Activated B cell treated with CpG ODN at 0.5 μM for 24 hours (primary cell): ENCODE results near the gene IL10RA. TPM values are rescaled to one million over a fixed set of nuclear protein-coding genes. Genes with fewer than 3 reads are reported as not detected.
A peak's percentile ranks its signal among the peaks of the same experiment; 100 is the strongest.

Source experiments
- ATAC-seq: fragments of 200-7000 bp; cut with Tn5 transposase; one replicate; pipeline ENCODE4 v1.10.0; 2021; ENCODE audit warnings: low read depth, mild to moderate bottlenecking, moderate library complexity
- CTCF ChIA-PET: fragments of 350-600 bp; sonication (Branson Sonifier 250); formaldehyde crosslinking; loops from one replicate; lab custom pipeline; 2021; ENCODE audit warnings: antibody characterized with exemption; lab: Charles Lee
- POLR2A ChIA-PET: fragments of 350-600 bp; sonication (Branson Sonifier 250); formaldehyde crosslinking; loops from one replicate; lab custom pipeline; 2021; ENCODE audit warnings: antibody characterized with exemption; lab: Charles Lee
- DNase-seq: peaks from one replicate; pipeline ENCODE4 v3.0.0; 2022
- H3K27ac Mint-ChIP-seq: one replicate; pipeline ENCODE4 v1.8.0; 2020; ENCODE audit warnings: mixed read lengths
- H3K27me3 Mint-ChIP-seq: one replicate; pipeline ENCODE4 v1.8.0; 2021; ENCODE audit warnings: mixed read lengths
- H3K36me3 Mint-ChIP-seq: one replicate; pipeline ENCODE4 v1.8.0; 2021; ENCODE audit warnings: low read depth, mixed read lengths
- H3K4me1 Mint-ChIP-seq: one replicate; pipeline ENCODE4 v1.8.0; 2021; ENCODE audit warnings: mixed read lengths
- H3K4me3 Mint-ChIP-seq: one replicate; pipeline ENCODE4 v1.8.0; 2020; ENCODE audit warnings: mild to moderate bottlenecking, mixed read lengths
- H3K9me3 Mint-ChIP-seq: one replicate; pipeline ENCODE4 v1.8.0; 2020; ENCODE audit warnings: mixed read lengths
- intact Hi-C: fragments of 100-400 bp; cut with micrococcal nuclease; formaldehyde crosslinking; loops from one replicate; pipeline ENCODE4 v1.15.1; 2024
- total RNA-seq: library from RNA; stranded (reverse); gene quantifications from 2 replicates; pipeline ENCODE4 v1.2.3, GENCODE V29; 2022
- TF ChIP-seq, protein P1 (sequence below): fragments of 200-600 bp; IDR thresholded peaks from one replicate; pipeline ENCODE4 v1.8.0; 2022; ENCODE audit warnings: antibody characterized with exemption, mild to moderate bottlenecking

Gene IL10RA
- total RNA-seq, 1 donor from 2014 or later = 350 TPM

DNA sequence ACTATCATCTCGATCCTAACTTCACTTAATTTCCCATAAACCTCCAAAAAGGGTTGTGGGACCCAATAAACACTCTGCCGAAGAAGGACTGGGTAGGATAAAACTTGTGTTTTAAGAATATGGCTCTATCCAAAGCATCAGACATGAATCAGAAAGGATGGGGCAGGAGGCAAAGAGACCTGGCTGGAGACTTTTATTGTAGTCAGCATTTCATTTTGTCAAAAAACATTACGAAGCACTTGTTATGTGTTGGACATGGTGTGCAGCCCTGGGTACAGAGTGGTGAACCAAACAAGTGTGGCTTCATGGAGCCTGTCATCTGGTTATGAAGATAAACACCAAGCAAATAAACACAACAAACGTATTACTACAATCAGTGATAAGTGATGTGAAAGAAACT is 17.3 kb downstream of the IL10RA start:
- ATAC-seq (no peak), DNase-seq (no peak)
- Mint-ChIP-seq H3K27me3 (no peaks in the 10 kb centered on the region), H3K9me3 (peaks cover 4% of the 10 kb centered on the region), H3K36me3 (peaks cover 41% of the 10 kb centered on the region), H3K4me1 (peaks cover 93% of the 10 kb centered on the region), H3K27ac (peak overlapping the region; percentile 98), H3K4me3 (peak overlapping the region; percentile 52)
- CTCF ChIA-PET = interaction anchor here (0.9 to 3.0 kb wide), 6 partner anchors 17 to 57 kb away, joined by 3 to 10 read pairs (median 6); partner anchors contain the start of gene IL10RA
- intact Hi-C loops = loop anchor here (1.0 to 5.0 kb wide), 2 partner anchors 8 to 771 kb away; partner anchors contain the start of genes PCSK7 and RNF214
- POLR2A ChIA-PET = interaction anchor here (1.7 to 41.6 kb wide), 7 partner anchors 1 to 196 kb away, joined by 5 to 1422 read pairs (median 136); partner anchors contain the start of gene IL10RA
- TF ChIP-seq, protein P1, sequence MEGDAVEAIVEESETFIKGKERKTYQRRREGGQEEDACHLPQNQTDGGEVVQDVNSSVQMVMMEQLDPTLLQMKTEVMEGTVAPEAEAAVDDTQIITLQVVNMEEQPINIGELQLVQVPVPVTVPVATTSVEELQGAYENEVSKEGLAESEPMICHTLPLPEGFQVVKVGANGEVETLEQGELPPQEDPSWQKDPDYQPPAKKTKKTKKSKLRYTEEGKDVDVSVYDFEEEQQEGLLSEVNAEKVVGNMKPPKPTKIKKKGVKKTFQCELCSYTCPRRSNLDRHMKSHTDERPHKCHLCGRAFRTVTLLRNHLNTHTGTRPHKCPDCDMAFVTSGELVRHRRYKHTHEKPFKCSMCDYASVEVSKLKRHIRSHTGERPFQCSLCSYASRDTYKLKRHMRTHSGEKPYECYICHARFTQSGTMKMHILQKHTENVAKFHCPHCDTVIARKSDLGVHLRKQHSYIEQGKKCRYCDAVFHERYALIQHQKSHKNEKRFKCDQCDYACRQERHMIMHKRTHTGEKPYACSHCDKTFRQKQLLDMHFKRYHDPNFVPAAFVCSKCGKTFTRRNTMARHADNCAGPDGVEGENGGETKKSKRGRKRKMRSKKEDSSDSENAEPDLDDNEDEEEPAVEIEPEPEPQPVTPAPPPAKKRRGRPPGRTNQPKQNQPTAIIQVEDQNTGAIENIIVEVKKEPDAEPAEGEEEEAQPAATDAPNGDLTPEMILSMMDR = no peak

DNA sequence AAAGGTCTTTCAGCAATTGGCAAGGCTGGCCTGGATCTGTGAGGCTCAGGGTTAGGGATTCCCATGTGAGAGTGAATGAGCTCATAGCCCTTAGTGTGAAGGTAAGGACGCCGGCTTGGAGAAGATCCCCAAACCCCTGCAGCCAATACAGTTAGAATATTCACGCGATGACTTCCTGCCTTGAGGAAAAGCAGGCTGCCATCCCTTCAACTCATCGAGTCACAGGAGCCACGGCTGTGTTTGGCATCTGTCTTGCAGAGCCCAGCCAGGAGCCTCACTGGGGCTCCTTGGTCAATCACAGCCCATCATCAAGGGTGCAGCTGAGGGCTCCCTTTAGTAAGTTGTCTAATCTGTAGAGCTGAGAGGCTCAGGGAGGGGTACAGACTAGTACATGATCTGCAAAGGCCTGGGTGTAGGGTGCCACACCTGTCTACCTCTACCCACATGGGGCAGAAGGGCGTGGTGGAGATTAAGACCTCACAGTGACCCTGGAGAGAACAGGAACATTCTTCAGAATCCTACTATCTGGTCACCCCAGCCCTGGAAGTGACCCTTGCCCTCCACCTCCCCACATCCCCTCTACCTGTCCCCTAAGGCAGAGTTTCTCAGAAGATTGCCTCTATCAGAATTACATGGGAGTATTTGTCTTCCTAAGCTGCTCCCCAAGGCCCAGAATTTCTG is 18.5 kb downstream of the IL10RA start:
- peaks cover 30% of the 10 kb centered on the region for H3K36me3 Mint-ChIP-seq
- peaks cover 99% of the 10 kb centered on the region for H3K4me1 Mint-ChIP-seq
- ChIA-PET CTCF (interaction anchor here (1.4 to 4.1 kb wide), 6 partner anchors 18 to 197 kb away, joined by 4 to 18 read pairs (median 10); partner anchors contain the start of gene IL10RA), POLR2A (interaction anchor here (1.4 to 41.6 kb wide), 9 partner anchors 9 to 190 kb away, joined by 4 to 1422 read pairs (median 35); partner anchors contain the start of gene IL10RA)
- peak overlapping the region; percentile 98 for H3K27ac Mint-ChIP-seq
- intact Hi-C loops = loop anchor here (5.0 kb wide), 1 partner anchor 772 kb away; the partner anchor contains the start of genes PCSK7 and RNF214
- DNase-seq = no peak
- no peak overlapping the region for H3K4me3 Mint-ChIP-seq
- TF ChIP-seq, protein P1 = no peak
- no peak for ATAC-seq
- H3K27me3 Mint-ChIP-seq = no peaks in the 10 kb centered on the region
- peaks cover 4% of the 10 kb centered on the region for H3K9me3 Mint-ChIP-seq

DNA sequence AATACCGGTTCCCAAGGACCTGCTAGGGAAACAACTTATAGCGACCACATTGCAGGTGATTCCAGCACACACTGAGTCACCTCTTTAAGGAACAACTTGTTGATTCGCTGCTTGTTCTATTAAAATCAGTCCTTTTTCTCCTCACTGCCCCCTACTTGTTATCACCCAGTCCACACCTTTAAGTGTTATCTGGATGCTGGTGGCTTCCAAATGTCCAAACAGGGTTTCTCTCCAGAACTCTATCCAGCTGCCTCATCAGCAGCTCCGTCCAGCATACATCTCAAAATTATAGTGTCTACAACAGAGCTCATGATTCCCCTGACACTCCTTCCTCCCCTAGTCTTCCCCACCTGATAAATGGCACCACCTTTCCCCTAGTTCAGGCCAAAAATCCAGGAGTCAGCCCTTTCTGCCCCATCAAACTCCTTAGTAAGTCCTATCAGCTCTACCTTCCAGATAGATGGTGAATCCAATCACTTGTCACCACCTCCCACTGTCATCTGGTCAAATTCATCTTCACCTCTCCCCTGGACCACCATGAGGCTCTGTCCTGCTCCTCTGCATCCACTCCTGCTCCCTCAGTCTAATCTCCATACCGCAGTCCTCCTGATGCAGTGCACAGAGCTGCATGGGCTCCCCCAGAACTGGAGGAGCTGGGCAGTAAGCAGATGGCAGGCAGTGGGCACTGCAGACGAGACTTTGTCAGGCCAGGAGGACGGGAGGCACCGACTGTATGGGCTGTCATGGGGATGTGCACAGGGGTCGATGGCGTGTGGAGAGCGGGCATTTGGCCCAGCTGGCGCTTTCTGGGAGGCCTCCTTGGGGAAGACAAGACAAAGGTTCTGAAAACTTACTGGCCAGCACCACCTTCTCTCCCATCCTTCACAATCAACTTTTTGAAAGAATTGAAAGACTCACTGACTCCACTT is 19.3 kb downstream of the IL10RA start:
- no peak for ATAC-seq
- POLR2A ChIA-PET = interaction anchor here (1.4 to 41.6 kb wide), 9 partner anchors 8 to 191 kb away, joined by 4 to 1422 read pairs (median 35); partner anchors contain the start of gene IL10RA
- CTCF ChIA-PET = interaction anchor here (0.7 to 4.1 kb wide), 8 partner anchors 10 to 198 kb away, joined by 3 to 18 read pairs (median 10); partner anchors contain the start of gene IL10RA
- H3K27ac Mint-ChIP-seq = peak overlapping the region; percentile 98
- H3K4me1 Mint-ChIP-seq = peaks cover 99% of the 10 kb centered on the region
- H3K4me3 Mint-ChIP-seq = peak overlapping the region; percentile 46
- no peaks in the 10 kb centered on the region for H3K27me3 Mint-ChIP-seq
- TF ChIP-seq, protein P1 = no peak
- no peak for DNase-seq
- intact Hi-C loops = no loop called here
- peaks cover 4% of the 10 kb centered on the region for H3K9me3 Mint-ChIP-seq
- H3K36me3 Mint-ChIP-seq = peaks cover 22% of the 10 kb centered on the region

DNA sequence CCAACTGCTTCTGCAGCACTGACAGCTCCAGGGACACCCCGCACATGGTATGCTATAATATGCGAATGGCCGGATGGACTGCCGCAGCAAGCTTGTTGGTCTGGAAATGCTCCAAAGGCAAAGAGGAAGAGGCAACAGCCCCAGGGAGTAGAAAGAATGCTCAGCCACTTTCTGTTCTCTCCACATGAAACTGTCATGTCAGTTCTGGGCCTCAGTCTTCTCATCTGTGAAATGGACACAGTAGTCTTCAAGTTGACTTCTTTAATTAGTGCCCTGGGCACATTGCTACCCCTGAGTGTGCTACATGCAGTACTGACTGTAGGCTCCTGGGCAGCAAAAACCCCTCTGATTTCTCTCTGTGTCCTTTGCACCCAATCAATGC is 19.9 kb downstream of the IL10RA start:
- ChIA-PET POLR2A (interaction anchor here (0.6 to 41.6 kb wide), 7 partner anchors 10 to 190 kb away, joined by 4 to 1422 read pairs (median 90); partner anchors contain the start of gene IL10RA), CTCF (interaction anchor here (0.7 to 4.1 kb wide), 6 partner anchors 10 to 189 kb away, joined by 3 to 18 read pairs (median 7); no protein-coding TSS in a partner anchor)
- H3K4me1 Mint-ChIP-seq = peaks cover 100% of the 10 kb centered on the region
- no peaks in the 10 kb centered on the region for H3K27me3 Mint-ChIP-seq
- TF ChIP-seq, protein P1 = no peak
- peak overlapping the region; percentile 46 for H3K4me3 Mint-ChIP-seq
- intact Hi-C loops = no loop called here
- H3K36me3 Mint-ChIP-seq = peaks cover 17% of the 10 kb centered on the region
- H3K9me3 Mint-ChIP-seq = peaks cover 4% of the 10 kb centered on the region
- H3K27ac Mint-ChIP-seq = peak overlapping the region; percentile 98
- ATAC-seq (no peak), DNase-seq (no peak)
